LNCAP (cell line): ENCODE measurements around the gene FNBP1.

Source experiments
- TF ChIP-seq, protein P1 (sequence below): fragments of 450-650 bp; IDR thresholded peaks from 2 replicates; pipeline ENCODE4 v1.5.1; 2017; ENCODE audit warnings: mild to moderate bottlenecking

The FNBP1 gene

GRCh38 chr9:129999141-129999510 lies 43.9 kb downstream of the FNBP1 start:
- TF ChIP-seq, protein P1, sequence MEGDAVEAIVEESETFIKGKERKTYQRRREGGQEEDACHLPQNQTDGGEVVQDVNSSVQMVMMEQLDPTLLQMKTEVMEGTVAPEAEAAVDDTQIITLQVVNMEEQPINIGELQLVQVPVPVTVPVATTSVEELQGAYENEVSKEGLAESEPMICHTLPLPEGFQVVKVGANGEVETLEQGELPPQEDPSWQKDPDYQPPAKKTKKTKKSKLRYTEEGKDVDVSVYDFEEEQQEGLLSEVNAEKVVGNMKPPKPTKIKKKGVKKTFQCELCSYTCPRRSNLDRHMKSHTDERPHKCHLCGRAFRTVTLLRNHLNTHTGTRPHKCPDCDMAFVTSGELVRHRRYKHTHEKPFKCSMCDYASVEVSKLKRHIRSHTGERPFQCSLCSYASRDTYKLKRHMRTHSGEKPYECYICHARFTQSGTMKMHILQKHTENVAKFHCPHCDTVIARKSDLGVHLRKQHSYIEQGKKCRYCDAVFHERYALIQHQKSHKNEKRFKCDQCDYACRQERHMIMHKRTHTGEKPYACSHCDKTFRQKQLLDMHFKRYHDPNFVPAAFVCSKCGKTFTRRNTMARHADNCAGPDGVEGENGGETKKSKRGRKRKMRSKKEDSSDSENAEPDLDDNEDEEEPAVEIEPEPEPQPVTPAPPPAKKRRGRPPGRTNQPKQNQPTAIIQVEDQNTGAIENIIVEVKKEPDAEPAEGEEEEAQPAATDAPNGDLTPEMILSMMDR = no peak

GRCh38 chr9:129998491-129999140 lies 44.4 kb downstream of the FNBP1 start:
- TF ChIP-seq, protein P1 = no peak

- TF ChIP-seq, protein P1 = no peak
Measured at GRCh38 chr9:129996161-129996830, 46.7 kb downstream of the FNBP1 start.

DNA sequence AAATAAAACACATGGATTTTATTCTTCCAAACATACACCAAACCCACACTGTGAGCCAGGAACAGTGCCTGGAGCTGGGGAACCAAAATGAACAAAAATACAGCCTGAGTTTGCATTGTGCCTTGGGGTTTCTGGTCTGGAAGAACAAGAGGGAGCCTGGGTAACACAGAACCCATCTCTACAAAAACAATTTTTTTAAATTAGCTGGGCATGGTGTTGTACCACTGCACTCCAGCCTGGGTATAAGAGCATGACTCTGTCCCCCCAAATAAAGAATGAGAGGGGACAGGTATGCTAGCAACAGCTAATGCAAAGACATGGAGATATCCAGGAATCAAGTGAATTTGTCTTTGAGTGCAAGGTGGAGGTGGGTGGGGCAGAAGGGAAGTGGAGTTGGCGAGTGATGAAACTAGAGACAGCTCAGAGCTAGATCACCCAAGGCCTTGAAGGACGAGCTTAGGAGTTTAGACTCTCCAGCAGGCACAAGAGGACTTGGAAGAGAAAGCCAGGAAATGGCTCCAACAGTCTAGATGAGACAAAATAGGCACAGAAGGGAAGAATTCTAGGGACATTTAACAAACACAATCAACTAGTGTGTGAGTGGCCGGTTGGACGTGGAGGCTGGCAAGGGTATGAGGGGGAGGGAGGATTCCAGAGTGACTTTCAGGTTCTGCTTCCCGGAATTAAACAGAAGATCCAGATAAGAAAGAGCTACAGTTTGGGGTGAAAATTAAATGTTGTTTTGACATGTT lies 47.4 kb downstream of the FNBP1 start:
- TF ChIP-seq, protein P1 = no peak

DNA sequence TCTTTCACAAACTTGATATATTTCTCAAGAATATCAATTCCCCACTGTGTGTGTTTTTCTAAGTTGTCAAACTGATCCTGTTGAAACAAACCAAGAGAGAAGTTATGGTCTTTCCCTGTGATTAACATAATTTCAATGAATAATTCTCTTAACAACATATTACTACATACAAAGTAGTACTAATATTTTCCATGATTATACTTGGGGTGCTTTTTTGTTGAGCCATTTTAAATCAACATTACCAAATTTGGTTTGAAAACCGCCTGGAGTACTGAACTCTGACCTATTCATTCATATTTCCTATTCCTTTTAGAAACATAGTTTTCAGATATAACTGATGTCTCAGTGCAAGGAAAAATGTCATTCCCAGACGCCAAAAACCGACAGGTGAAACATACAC lies 48.1 kb downstream of the FNBP1 start:
- TF ChIP-seq, protein P1 = no peak

- TF ChIP-seq, protein P1 = no peak
Measured at GRCh38 chr9:129990269-129991010, 52.5 kb downstream of the FNBP1 start.

DNA sequence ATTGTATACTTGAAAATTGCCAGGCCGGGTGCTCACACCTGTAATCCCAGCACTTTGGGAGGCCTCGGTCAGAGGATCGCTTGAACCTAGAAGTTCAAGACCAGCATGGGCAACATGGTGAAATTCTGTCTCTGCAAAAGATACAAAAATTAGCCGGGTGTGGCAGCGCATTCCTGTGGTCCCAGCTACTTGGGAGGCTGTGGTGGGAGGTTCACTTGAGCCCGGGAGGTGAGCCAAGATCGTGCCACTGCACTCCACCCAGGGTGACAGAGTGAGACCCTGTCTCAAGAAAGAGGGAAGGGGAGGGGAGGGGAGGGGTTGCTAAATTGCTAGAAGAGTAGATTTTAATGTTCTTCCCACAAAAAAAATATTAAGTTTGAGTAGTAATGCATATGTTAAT lies 53.2 kb downstream of the FNBP1 start:
- TF ChIP-seq, protein P1 = no peak
